OCI-LY7 (cell line): ENCODE data around the gene FAM78B.

Experiments
- CTCF ChIP-seq: fragments of 200-600 bp; sonication (generic); conservative IDR thresholded peaks from 2 replicates; pipeline ENCODE4 v1.5.1; 2014; ENCODE audit warnings: mild to moderate bottlenecking, antibody characterized with exemption, low read length, moderate library complexity, mixed read lengths
- EZH2phosphoT487 ChIP-seq: fragments of 200-600 bp; sonication (generic); IDR thresholded peaks from 2 replicates; pipeline ENCODE4 v1.6.1; 2018; ENCODE audit warnings: low read depth, borderline replicate concordance, mild to moderate bottlenecking, mixed run types, antibody characterized with exemption, low read length, moderate library complexity, mixed read lengths

GRCh38 chr1:166066107-166066506, 100.7 kb downstream of the FAM78B start:
- TF ChIP-seq CTCF, result no peak
- no peak for TF ChIP-seq EZH2phosphoT487
